ENCODE measurements around the gene LSM7.
A peak's percentile ranks its signal among the peaks of the same experiment; 100 is the strongest.
"Not testable (repeated sequence)": the region's sequence is repeated elsewhere in the genome, so short reads cannot be mapped to it uniquely, and the experiment has no call there.

Gene LSM7

DNA sequence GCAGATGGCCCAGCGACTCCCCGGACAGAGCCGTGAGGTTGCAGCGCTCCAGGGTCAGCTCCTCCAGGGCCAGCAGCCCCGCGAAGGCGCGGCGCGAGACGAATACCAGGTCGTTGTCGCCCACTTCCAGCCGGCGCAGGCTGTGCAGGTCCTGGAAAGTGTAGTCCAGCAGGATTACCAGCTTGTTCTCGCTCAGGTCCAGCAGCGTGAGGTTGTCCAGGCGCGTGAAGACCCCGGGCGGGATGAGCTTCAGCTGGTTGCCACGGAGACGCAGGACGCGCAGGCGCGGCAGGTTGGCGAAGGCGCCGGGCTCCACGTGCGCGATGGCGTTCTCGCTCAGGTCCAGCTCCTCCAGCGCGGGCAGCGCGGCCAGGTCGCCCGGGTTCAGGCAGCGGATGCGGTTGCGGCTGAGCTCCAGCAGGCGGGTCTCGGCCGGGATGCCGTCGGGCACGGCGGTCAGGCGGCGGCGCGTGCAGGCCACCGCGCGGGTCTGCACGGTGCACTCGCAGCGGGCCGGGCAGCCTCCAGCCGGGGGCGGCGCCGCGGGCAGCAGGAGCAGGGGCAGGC, 37.1 kb downstream of the LSM7 start:
- DNase-seq: no peak

DNA sequence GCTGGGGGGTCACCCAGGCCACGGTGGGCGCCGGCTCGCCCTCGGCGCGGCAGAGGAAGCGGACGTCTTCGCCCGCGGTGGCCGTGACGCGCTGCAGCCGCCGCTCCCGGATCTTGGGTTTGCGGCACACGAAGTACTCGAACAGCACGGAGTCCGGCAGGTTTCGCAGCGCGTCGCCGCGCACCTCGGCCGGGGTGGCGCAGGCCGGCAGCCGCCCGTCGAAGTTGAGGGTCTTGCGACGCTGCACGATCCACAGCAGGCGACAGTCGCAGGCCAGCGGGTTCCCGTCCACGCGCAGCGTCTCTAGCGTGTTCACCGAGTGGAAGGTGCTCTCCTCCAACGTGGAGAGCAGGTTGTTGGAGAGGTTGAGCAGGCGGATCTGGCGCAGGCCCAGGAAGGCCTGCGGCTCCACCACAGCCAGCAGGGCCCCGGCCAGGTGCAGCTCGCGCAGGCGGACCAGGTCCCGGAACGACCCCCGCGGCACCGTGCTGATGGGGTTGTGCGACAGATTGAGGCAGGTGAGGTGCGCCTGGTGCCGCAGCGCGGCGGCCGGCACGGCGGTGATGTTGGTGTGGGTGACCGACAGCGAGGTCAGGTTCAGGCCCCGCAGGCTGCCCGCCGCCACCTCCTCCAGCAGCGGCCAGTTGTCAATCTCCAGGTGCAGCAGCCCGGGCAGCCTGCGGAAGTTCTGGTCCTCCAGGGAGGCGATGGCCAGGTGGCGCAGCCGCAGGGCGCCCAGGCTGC, 37.8 kb downstream of the LSM7 start:
- DNase-seq: no peak

DNA sequence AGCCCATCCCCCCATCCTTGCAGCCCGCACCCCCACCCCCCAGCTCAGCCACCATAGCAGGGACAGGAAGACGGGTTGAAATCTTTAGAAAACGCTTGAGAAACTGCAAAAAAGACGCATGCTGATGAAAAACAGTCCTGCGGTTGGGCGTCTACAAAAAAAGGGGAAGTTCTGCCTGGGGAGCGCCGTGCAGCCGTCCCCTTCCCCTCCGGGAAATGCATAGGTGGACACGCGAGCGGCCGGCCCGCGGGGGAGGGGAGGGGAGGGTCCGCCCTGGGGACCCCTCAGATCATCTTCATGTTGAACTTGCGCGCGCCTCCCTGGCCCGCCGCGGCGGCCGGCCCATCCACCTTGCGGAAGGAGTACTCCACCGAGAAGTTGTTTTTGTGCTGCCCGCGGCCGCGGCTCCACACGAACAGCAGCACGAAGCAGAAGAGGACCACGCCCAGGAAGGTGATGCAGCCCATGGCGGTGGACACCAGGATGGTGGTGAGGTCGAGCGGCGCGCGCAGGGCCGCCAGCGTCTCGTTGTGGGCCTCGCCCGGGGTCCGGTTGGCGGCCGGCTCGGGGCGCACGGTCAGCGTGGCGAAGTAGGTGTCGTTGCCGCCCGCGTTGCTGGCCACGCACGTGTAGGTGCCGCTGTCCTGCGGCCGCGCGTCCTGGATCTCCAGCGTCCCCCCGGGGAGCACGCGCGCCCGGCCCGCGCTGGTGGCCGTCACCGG, 38.5 kb downstream of the LSM7 start:
- peak; percentile 13 for DNase-seq

DNA sequence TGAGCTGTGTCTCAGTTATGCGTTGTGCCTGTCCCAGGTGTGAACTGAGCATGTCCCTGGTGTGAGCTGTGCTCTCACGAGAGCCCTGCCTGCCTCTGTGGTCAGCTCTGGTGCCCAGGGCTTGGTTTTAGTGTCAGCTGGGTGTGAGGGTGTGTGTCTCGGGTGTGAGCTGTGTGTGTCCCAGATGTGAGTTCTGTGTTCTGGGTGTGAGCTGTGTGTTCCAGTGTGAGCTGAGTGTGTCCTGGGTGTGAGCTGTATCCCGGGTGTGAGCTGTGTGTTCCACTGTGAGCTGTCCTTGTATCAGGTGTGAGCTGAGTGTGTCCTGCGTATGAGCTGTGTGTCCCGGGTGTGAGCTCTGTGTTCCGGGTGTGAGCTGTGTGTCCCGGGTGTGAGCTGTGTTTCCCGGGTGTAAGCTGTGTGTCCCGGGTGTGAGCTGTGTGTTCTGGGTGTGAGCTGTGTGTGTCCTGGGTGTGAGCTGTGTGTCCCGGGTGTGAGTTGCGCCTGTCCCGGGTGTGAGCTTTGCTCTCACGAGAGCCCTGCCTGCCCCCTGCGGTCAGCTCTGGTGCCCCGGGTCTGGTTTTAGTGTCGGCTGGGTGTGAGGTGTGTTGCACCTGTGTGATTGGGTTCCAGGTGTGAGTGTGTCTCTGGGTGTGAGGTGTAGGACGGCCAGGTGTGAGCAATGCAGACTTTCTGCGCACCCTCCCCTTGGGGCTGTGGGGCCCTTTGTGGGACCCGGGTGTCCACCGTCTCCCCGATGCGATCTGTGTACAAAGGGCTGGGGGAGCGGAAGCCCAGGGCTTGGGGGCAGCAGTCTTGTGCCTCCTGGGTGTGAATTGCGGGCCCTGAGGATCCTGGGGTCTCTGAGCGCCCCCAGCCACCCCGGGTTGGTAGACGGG, 39.3 kb downstream of the LSM7 start:
- DNase-seq: no peak

DNA sequence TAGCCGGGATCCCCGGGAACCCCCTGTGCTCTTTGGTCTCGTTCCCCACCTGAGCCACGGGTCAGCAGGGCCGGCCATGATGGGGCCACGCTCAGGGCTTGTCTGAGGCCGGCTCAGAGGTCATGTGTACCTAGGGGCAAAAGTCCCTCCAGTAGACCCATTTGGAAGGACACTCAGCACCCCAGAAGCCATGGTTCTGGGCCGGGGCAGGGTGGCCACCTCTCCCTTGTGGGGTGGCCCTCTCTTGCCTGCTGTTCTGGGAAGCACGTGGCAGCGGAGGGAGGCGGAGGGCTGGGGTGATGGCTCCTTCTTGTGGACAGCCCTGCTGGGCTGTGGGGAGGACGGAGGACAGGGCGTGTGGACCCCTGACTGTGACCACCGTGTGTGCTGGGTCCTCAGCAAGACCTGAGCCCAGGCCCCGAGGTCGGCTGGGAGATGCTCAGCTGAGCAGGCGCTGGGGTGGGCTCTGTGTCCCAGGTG, 40.0 kb downstream of the LSM7 start:
- DNase-seq: no peak

DNA sequence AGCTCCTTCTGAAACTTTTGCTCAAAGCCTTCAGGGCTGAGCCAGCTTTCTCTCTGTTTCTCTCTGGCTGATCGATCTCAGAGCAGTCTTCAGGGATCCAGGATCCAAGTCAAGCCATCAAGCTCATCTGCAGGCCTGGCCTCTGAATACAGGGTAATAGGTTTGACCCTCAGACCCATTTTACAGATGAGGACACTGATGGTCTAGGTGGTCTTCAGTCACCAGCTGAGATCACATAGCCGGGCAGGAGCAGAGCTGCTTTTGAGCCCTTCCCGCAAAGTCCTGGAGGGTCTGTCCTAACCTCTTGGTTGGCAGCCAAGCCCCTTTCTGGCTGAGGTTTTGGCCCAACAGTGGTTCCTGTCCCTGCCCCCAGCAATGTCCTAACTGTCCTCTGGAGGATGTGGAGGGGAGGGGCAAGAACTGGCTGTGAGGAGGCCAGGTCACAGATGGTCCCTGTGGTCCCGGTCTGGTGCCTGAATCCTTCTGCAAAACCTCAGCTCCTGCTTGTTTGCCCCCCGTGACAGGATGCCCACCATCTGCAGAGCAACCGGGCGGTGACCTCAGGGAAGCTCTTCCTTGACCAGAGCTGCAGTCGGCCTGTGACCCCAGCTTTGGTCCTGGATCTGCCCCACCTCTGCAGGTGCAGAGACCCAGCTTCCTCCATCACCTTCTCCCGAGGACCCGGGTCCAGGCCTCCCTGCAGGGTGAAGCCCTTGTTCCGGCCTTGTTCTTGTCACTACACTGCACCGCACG, 40.6 kb downstream of the LSM7 start:
- DNase-seq: no peak

DNA sequence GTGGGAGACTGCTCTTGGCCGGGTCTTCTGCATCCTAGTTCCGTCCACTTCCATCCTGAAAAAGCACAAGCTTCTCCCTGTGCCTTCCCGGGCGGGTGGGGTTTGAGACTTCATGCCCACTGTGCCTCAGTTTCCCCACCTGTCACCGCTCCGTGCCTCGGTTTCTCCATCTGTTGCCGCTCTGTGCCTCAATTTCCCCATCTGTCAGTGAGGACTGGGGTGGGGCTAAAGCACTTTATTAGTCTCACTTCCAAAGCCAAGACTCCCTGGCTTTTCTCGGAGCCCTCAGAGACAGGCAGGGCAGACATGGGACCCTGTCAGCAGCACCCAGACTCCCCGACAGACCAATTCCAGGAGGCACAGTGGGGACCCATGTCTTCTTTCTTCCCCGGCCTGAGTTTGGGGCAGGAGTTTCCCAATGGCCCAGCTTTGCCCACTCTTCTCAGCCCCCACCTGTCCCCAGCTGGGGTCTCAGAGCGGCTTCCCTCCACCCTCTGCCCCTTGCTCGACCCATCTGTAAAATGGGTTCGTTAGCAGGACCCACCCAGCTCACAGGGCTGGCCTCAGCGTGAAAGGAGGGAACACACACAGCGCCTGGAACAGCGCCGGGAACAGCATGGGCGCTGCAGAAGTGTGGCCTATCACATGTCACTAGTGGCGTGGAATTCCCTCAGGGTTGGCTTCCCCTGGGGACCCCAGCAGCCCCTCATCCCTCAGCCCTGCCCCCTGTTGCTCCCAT, 41.8 kb downstream of the LSM7 start:
- DNase-seq: no peak

DNA sequence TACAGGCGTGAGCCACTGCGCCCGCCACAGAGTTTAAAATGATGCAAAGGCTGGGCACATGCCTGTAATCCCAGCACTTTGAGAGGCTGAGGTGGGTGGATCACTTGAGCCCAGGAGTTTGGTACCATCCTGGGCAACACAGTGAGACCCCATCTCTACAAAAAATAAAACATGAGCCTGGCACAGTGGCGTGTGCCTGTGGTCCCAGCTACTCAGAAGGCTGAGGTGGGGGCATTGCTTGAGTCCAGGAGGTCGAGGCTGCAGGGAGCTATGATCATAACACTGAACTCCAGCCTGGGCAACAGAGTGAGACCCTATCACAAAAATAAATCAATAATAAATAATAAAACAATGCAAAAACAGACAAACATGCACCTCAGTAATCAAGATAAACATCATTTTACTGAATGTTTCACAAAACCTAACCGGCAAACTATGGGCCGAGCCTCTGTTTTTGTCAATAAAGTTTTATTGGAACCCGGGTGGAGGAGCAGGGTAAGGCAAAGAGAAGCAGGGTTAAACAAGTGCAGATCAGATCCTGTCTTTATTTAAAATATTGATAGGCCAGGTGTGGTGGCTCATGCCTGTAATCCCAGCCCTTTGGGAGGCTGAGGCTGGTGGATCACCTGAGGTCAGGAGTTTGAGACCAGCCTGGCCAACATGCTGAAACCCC, 44.4 kb downstream of the LSM7 start:
- DNase-seq: no peak

DNA sequence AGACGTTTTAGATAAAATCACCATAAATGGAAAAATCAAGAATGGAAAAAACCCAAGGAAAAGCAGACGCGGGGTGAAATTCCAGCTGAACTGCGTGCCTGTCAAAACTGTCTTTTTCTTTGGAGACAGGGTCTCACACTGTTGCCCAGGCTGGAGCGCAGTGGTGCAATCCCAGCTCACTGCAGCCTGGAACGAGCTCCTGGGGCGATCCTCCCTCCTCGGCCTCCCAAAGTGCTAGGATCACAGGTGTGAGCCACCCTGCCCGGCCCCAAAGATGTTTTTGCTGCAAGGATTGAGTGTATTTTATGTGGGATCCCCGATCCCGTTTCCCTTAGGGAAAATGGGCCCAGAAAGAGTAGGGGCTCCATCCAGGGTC, 45.5 kb downstream of the LSM7 start:
- no peak for DNase-seq

DNA sequence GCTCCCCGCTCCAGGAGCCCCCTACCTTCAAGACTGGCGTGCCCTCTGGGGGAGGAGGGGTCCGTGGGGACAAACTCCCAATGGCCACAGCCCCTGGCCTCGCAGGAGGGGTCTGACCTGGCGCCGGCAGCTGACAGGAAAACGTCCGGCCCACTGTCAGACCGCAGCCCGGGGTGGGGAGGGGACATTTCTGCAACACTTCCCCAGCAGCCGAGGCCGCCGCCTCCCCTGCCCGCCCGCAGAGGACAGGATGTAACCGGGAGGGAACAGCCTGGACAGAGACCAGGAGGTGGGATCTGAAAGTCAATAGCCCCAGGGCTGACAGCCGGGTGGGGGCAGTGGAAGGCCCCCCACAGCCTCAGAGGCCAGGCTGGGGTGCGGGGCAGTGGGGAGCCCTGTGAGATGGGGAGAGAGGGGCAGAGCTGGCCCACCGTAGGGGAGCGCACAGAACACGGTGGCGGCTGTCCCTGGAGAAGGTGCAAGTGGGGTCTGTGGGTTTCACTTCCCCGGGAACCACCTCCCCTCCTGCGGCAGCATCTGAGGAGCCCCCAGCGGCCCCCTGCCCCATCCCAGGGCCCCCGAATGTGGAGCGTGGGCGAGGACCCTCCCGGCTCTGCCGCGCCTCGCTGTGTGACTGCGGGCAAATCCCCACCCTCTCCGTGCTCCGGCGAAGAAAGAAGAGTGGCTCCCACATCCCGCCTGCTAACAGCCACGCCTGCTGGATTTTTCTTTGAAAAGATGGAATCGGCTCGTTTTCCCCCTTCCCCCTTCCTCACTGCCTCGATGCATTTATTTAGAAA, 46.1 kb downstream of the LSM7 start, which contains the start of gene PEAK3:
Gene PEAK3 (minus strand): TSS at position 114 of the 800 bp plus-strand sequence. CDS start 1,244 bp downstream, outside the sequence.
- no peak for DNase-seq

DNA sequence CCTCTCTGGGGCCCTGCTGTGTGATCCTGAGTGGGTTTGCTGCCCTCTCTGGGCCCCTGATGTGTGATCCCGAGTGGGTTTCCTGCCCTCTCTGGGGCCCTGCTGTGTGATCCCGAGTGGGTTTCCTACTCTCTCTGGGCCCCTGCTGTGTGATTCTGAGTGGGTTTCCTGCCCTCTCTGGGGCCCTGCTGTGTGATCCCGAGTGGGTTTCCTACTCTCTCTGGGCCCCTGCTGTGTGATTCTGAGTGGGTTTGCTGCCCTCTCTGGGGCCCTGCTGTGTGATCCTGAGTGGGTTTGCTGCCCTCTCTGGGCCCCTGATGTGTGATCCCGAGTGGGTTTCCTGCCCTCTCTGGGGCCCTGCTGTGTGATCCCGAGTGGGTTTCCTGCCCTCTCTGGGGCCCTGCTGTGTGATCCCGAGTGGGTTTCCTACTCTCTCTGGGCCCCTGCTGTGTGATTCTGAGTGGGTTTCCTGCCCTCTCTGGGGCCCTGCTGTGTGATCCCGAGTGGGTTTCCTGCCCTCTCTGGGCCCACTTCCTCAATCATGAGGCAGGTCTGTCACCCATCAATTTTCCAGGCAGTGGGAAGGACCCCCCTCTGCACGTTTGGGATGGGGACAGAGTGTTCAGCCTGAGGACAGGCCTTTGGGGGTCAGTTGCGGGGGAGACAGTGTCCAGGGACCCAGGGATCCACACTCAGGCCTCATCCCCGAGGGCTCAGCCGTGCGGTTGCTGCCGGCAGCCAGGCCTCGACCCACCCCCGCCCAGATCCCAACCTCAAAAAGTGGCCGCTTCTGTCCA, 46.9 kb downstream of the LSM7 start:
- DNase-seq: not testable (repeated sequence)

DNA sequence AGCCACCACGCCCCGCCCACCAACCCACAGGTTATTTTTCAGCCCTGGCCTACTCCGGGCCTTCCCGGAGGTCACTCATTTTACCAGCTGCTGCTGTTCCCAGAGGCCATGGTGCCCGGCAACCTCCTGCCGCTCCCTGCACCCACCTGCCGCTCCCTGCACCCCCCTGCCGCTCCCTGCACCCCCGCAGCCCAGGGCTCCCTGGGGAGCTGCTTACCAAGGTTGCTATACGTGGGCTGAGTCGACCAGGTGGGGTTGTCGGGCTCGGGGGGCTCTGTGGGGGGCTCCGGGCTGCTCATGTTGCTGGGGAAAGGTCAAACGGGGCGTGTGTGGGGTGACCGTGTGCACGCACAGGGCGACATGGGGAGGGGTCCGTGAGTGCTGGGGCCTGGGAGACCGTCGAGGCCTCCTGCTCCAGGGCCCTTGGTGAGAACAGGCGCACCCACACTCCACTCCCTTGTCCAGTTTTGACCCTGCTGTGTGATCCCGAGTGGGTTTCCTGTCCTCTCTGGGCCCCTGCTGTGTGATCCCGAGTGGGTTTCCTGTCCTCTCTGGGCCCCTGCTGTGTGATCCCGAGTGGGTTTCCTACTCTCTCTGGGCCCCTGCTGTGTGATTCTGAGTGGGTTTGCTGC, 47.6 kb downstream of the LSM7 start:
- DNase-seq: no peak

DNA sequence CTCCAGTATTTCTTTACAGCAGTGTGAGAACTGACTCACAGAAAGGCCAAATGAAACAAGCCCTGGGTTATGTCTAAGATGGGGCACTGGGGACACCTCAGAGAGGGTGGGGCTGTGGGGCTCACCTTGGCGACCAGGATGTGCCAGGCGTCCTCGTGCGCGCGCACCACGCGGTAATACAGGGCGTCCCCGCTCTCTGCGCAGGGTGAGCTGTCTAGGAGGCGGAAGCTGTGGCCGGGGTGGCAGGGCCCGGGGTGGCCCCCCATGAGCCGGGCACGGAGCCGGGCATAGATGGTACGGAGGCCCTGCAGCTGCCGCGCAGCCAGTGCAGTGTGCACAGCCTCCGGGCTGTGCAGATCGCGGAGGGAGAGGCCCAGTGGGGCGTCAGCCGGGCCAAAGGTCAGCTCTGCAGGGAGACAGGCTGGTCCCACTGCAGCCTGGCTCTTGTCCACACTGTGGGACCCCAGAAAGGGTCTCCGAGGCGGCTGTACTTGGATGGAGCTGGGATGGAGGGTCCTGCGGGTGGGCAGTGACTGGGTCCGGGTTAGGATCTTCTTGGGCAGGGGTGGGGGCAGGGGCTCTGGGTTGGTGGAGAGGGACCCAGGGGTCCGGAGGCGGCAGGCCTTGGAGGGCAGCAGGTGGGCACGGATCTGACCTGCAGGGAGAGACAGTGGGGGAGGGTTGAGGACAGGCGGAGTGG, 49.8 kb downstream of the LSM7 start:
- no peak for DNase-seq

DNA sequence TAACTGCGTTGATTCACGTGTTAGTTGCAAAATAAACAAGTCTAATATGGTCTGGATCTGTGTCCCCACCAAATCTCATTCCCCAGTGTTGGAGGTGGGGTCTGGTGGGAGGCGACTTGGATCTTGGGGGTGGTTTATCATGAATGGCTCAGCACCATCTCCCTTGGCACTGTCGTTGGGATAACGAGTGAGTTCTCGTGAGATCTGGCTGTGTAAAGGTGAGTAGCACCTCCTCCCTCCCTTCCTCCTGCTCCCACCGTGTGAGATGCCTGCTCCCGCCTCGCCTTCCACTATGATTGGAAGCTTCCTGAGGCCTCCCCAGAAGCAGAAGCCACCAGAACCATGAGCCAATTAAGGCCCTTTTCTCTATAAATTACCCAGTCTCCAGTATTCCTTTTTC, 51.2 kb downstream of the LSM7 start:
- DNase-seq: no peak

DNA sequence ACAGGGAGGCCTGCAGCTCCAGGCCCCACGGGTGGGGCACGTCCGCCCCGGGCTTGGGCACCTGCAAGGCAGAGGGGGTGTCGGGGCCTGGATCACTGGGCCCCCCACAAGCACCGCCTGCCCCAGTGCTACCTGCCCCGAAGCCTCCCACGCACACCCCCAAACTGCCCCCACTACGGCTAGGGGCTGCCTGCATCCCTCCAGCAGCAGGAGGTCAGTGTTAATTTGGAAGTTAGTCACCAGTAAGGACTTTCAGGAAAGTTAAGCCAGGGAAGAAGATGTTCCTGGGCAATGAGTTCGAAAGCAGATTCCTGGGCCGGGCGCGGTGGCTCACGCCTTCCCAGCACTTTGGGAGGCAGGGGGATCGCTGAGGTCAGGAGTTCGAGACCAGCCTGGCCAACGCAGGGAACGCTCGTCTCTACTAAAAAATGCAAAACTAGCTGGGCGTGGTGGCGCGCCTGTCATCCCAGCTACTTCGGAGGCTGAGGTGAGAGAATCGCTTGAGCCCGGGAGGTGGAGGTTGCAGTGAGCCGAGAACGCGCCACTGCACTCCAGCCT, 51.9 kb downstream of the LSM7 start:
- DNase-seq: no peak

DNA sequence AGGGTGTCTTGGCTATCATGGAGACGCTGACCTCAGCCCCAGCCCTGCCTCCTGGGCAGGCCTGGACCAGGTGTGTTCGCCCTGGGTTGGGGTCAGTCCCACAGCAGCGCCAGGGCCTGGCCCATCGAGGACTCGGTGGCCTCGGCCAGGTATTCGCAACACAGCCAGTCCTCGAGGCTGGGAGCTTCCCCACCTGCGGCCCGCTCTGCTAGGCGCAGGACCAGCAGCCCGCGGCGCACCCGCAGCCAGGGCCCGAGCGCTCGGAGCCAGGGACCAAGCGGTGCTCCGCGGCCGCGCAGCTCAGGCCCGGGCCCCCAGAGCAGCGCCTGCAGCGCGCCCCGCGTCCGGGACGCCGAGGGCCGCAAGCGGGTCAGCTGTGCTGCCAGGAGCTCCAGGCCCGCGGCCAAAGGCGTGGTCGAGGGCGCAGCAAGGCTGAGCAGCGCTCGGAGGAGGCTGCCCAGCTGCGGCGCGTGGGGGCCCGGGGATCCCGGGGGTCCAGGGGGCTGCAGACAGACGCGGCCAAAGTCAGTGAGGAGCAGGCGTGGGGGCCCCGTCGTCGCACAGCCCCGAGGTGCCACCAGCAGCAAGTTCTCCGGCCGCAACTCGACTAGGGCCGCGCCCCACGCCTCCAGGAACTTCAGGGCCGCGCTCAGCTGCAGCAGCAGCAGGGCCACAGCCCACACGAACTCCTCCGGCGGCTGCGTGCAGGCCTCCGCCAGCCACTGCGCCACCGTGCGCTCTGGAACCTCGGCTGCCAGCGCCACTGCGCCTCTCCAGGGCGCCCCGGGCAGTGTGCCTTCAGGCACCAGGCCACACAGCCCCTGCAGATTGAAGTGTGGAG, 52.6 kb downstream of the LSM7 start:
- no peak for DNase-seq
